Measurements from ENCODE around the gene NUDT7. TPM values are rescaled to one million over a fixed set of nuclear protein-coding genes. Genes with fewer than 3 reads are reported as not detected.

NUDT7 gene
- total RNA-seq, 4 donors from 2014 or later: 10.3 to 16.0 (median 12.0) TPM

DNA sequence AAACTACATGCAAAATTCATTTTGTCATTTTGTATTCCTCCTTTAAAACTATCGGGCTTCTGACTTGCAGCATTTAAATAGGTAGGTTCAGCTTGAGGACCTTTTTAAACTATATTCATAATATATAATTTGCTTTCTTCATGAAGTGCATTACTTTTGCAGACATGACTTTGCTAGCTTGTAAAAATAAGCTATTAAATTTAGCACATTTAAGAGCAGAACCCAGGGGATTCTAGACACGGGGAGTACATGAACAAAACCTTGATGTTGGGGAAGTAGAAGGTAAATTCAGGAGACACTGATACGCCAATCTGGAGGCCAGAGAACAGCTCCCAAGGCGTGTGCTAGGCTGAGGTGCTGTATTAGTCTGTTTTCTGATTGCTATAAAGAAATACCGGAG is 32.3 kb upstream of the NUDT7 start:
- WGBS, 2 donors: 84 to 86% methylated on average over 5 of the region's 5 CpGs
- no peak overlapping the region for H3K4me3 ChIP-seq (ENCODE audit: low read depth, poor library complexity, severe bottlenecking)
- intact Hi-C loops (cut with DNase I; ENCODE audit: low total_unique reads): no loop called here
- DNase-seq (ENCODE audit: low spot score in 2 of 2): no peak
- TF ChIP-seq, protein P1, sequence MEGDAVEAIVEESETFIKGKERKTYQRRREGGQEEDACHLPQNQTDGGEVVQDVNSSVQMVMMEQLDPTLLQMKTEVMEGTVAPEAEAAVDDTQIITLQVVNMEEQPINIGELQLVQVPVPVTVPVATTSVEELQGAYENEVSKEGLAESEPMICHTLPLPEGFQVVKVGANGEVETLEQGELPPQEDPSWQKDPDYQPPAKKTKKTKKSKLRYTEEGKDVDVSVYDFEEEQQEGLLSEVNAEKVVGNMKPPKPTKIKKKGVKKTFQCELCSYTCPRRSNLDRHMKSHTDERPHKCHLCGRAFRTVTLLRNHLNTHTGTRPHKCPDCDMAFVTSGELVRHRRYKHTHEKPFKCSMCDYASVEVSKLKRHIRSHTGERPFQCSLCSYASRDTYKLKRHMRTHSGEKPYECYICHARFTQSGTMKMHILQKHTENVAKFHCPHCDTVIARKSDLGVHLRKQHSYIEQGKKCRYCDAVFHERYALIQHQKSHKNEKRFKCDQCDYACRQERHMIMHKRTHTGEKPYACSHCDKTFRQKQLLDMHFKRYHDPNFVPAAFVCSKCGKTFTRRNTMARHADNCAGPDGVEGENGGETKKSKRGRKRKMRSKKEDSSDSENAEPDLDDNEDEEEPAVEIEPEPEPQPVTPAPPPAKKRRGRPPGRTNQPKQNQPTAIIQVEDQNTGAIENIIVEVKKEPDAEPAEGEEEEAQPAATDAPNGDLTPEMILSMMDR (IDR thresholded peaks at IDR 0.05): no peak
- TF ChIP-seq POLR2A (IDR thresholded peaks at IDR 0.05): no peak

DNA sequence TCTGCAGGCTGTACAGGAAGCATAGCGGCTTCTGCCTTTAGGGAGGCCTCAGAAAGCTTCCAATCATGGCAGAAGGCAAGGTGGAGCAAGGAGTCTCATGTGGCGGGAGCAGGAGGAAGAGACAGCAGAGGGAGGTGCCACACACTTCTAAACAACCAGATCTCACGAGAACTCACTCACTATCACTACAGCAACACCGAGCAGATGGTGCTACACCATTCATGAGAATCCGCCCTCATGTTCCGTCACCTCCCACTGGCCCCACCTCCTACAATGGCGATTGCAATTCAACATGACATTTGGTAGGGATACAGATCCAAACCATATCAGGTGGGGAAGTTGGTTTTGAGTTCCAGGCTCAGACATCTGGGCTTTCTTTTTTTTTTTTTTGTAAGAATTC is 31.9 kb upstream of the NUDT7 start:
- TF ChIP-seq, protein P1 (IDR thresholded peaks at IDR 0.05): no peak
- TF ChIP-seq POLR2A (IDR thresholded peaks at IDR 0.05): no peak
- no peak for DNase-seq (ENCODE audit: low spot score in 2 of 2)
- WGBS, 2 donors: 74% methylated on average over 7 of the region's 7 CpGs
- no peak overlapping the region for H3K4me3 ChIP-seq (ENCODE audit: low read depth, poor library complexity, severe bottlenecking)
- intact Hi-C loops (cut with DNase I; ENCODE audit: low total_unique reads): no loop called here

DNA sequence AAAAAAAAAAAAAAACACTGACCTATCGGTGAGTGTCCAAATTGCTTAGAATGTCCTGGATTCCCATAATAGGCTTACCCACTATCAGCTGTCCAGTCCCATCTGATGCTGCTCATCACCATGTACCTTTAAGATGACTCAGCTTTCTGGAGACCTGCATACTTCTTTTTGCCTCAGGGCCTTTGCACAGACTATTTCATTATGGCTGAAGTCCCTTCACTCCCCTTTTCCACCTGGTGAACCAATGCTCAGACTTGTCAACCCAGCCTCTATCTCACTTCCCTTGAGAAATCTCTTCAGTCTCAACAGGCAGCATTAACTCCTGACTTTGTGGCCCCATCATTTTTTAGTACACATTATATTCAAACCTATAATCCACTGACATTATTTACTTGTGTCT is 29.7 kb upstream of the NUDT7 start:
- no peak overlapping the region for H3K4me3 ChIP-seq (ENCODE audit: low read depth, poor library complexity, severe bottlenecking)
- 94 to 96% methylated on average over 1 of the region's 1 CpG for WGBS, 2 donors
- intact Hi-C loops (cut with DNase I; ENCODE audit: low total_unique reads): no loop called here
- DNase-seq (ENCODE audit: low spot score in 2 of 2): no peak
- TF ChIP-seq POLR2A (IDR thresholded peaks at IDR 0.05): no peak
- TF ChIP-seq, protein P1 (IDR thresholded peaks at IDR 0.05): no peak

DNA sequence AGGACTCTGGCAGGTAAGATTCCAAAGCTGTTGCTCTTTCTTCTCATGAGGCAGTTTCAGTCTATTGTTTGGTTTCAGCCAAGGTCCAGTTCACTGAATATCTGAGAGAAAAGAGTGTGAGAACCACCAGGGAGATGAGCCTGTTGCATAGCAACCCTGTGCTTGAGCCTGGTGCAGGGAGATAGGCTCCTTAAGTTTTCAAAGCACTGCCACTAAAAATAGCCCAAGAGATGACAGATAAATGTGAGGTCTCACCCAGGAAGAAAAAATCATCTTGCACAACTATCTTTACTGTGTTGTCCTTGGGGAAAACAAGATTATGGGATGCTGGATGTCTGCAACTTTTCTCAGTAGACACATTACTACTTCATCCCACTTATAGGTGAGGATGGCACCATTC is 26.2 kb upstream of the NUDT7 start:
- H3K4me3 ChIP-seq (ENCODE audit: low read depth, poor library complexity, severe bottlenecking): no peak overlapping the region
- no peak for TF ChIP-seq POLR2A (IDR thresholded peaks at IDR 0.05)
- TF ChIP-seq, protein P1 (IDR thresholded peaks at IDR 0.05): no peak
- DNase-seq (ENCODE audit: low spot score in 2 of 2): no peak
- intact Hi-C loops (cut with DNase I; ENCODE audit: low total_unique reads): no loop called here

DNA sequence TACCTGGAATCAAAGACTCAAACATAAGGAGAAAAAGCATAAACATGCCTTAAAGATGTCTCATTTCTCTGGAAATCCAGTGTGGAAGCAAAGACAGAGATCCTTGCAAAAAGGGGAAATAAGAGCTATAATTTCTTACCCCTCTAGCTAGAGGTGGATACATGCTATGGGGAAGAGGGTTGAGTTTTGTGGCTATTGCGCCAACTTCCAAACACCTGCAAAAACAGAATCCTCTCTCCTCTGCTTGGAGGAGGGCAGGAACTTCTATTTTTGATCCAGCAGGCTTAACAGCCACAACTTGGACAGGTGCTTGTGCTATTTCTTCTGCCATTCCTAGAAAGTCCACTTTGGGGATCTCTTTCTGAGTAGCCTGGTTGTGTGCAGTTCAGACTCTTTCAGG is 21.5 kb upstream of the NUDT7 start:
- TF ChIP-seq, protein P1 (IDR thresholded peaks at IDR 0.05): no peak
- no peak for TF ChIP-seq POLR2A (IDR thresholded peaks at IDR 0.05)
- intact Hi-C loops (cut with DNase I; ENCODE audit: low total_unique reads): no loop called here
- DNase-seq (ENCODE audit: low spot score in 2 of 2): no peak
- 95 to 96% methylated on average over 1 of the region's 1 CpG for WGBS, 2 donors
- no peak overlapping the region for H3K4me3 ChIP-seq (ENCODE audit: low read depth, poor library complexity, severe bottlenecking)

DNA sequence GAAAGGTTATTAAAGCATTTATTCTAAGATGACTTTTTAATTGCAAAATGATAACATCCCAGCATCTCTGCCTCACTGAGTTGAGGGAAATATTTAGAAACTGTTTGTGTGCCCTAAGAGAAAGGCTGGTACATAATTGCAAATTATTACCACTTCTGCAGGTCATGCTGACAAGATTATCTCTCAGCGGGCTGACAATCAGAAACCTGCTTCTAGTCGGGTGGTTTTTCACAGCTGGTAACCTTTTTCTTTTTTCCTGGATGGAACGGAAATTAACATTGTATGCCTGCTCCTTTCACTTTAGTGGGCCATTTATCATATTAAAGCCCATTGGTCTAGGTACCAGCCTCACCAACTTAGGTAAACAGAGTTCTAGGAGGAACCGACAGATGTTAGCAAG is 17.0 kb upstream of the NUDT7 start:
- intact Hi-C loops (cut with DNase I; ENCODE audit: low total_unique reads): no loop called here
- H3K4me3 ChIP-seq (ENCODE audit: low read depth, poor library complexity, severe bottlenecking): no peak overlapping the region
- WGBS, 2 donors: 78 to 83% methylated on average over 4 of the region's 4 CpGs
- no peak for DNase-seq (ENCODE audit: low spot score in 2 of 2)
- TF ChIP-seq POLR2A (IDR thresholded peaks at IDR 0.05): no peak
- TF ChIP-seq, protein P1 (IDR thresholded peaks at IDR 0.05): no peak

Measured in lower leg skin (tissue), 4 donors.